ENCODE results near the gene SURF6. TPM values are rescaled to one million over a fixed set of nuclear protein-coding genes. Genes with fewer than 3 reads are reported as not detected.
"Not testable (repeated sequence)": the region's sequence is repeated elsewhere in the genome, so short reads cannot be mapped to it uniquely, and the experiment has no call there.

The SURF6 gene
- total and polyA plus RNA-seq, 5 experiments from 2014 or later = 4.9 to 34.1 (median 16.9) TPM

DNA sequence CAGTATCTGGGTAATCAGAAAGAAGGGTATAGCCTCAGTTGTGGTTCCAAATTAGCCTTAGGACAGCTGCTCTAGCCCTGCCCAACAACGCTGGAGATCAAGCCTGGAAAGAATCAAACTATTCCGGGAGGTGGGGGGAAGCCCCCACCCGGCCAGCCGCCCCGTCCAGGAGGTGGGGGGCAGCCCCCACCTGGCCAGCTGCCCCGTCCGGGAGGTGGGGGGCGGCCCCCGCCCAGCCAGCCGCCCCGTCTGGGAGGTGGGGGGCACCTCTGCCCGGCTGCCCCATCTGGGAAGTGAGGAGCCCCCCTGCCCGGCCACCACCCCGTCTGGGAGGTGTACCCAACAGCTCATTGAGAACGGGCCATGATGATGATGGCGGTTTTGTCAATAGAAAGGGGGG is 36.0 kb downstream of the SURF6 start:
- H3K36me3 Mint-ChIP-seq, H3K4me3 Mint-ChIP-seq, H3K27ac Mint-ChIP-seq, ATAC-seq, POLR2A ChIA-PET, H3K9me3 Mint-ChIP-seq, DNase-seq, H3K4me1 Mint-ChIP-seq: not testable (repeated sequence)
- peaks cover 4 to 17% (median 14%) of the 10 kb centered on the region in 5 donors for H3K27me3 Mint-ChIP-seq

DNA sequence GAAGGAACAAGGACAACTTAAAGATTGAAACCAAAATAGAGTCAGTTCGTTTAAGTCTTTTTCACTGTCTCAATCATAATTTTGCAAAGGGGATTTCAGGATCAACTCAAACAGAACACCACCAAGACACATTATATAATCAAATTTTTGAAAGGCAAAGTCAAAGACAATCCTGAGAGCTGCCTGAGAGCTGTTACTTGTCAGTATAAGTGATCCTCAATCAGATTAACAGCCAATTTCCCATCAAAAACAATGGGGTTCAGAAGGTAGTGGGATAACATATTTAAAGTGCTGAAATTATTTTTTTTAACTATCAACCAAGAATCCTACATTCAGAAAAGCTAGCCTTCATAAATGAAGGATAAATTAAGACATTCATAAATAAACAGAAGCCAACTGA is 41.7 kb downstream of the SURF6 start:
- DNase-seq = no peak
- no peaks in the 10 kb centered on the region for H3K4me1 Mint-ChIP-seq
- ATAC-seq = no peak
- peaks cover 4 to 43% (median 18%) of the 10 kb centered on the region in 9 donors for H3K9me3 Mint-ChIP-seq
- no peak overlapping the region for H3K4me3 Mint-ChIP-seq
- POLR2A ChIA-PET = no interaction called here
- no peak overlapping the region for H3K27ac Mint-ChIP-seq
- H3K36me3 Mint-ChIP-seq = peaks cover 0 to 33% (median 28%) of the 10 kb centered on the region in 3 donors
- peaks cover 12 to 38% (median 26%) of the 10 kb centered on the region in 5 donors for H3K27me3 Mint-ChIP-seq

DNA sequence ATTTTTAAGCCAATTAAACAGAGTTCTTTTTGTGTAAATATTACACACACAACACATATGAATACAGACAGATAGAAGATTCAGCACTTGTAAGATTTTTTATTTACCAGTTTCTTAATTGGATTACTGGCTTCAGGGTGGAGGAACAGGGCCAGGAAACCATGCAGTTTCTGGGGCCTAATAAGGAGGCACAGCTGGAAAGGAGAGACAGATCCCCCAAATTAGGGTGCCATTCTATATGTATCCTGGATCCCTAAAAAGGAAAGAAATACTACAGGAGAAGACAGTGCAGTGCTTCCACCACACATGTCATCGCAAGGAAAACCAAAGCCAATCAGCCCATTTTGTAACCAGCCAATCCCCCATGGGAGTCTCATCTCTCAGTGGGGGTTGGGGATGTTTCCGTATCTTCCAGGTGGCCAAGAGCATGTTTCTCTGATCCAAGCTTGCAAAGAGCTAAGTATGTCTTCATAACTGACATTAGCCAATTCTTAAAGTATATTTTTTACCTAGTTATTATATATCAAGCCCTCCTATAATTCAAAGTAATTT is 45.2 kb downstream of the SURF6 start:
- DNase-seq (no peak), ATAC-seq (no peak)
- H3K36me3 Mint-ChIP-seq = peaks cover 0 to 39% (median 29%) of the 10 kb centered on the region in 3 donors
- H3K4me1 Mint-ChIP-seq = no peaks in the 10 kb centered on the region
- H3K4me3 Mint-ChIP-seq = no peak overlapping the region
- H3K27me3 Mint-ChIP-seq = peaks cover 10 to 22% (median 18%) of the 10 kb centered on the region in 5 donors
- no peak overlapping the region for H3K27ac Mint-ChIP-seq
- peaks cover 4 to 53% (median 18%) of the 10 kb centered on the region in 9 donors for H3K9me3 Mint-ChIP-seq
- POLR2A ChIA-PET = no interaction called here

DNA sequence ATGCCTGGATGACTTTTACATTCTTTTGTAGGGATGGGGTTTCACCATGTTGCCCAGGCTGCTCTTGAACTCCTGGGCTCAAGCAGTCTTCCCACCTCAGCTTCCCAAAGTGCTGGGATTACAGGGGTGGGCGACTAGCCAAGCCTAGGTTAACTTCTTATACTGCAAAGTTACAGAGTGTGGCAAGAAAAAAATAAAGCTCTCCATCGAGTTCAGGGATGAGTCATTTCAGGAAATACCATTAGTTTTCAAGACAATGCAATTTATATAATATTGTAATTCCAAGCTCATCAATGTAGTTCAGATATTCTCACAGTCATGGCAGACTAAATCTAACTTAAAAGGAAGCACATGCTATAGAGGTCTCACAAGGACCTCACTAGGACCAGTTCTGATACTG is 49.5 kb downstream of the SURF6 start:
- ATAC-seq = no peak

DNA sequence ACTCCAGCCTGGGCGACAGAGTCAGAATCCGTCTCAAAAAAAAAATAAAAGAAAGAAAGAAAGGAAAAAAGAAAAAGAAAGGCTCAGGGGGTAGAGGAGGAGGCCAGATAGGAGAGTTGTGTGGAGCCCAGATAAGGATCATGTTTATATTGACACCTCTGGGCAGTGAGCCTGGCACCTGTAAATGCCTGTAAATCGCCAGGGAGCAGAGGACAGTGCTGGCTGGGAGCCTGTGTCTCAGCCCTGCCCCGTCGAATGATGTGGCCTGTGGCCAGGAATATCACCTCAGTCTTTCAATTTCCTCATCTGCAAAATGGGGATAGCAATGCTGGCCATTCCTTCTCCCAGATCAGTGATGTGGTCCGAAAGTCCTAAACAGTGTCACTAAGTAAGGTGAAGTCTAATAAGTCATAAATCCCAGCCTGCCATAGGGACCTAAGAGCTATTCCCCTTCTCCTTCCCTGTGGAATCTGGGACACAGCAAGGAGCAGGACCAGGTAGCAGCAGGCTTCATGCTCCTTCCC is 50.7 kb downstream of the SURF6 start:
- DNase-seq = no peak
- POLR2A ChIA-PET = no interaction called here
- peaks cover 0 to 7% (median 3%) of the 10 kb centered on the region in 5 donors for H3K27me3 Mint-ChIP-seq
- no peak for ATAC-seq
- no peaks in the 10 kb centered on the region for H3K4me1 Mint-ChIP-seq
- no peak overlapping the region for H3K27ac Mint-ChIP-seq
- peaks cover 0 to 11% (median 8%) of the 10 kb centered on the region in 3 donors for H3K36me3 Mint-ChIP-seq
- H3K9me3 Mint-ChIP-seq = peaks cover 0 to 19% (median 5%) of the 10 kb centered on the region in 9 donors
- no peak overlapping the region for H3K4me3 Mint-ChIP-seq

More for the DNA sequence above, 49.5 kb downstream of the SURF6 start:
- Mint-ChIP-seq H3K4me1 (no peaks in the 10 kb centered on the region), H3K4me3 (no peak overlapping the region), H3K36me3 (peaks cover 0 to 20% (median 15%) of the 10 kb centered on the region in 3 donors), H3K9me3 (peaks cover 0 to 31% (median 14%) of the 10 kb centered on the region in 9 donors), H3K27me3 (no peaks in the 10 kb centered on the region), H3K27ac (peak overlapping the region in 1 of 10 donors; percentile 24)
- POLR2A ChIA-PET = no interaction called here
- DNase-seq = no peak

DNA sequence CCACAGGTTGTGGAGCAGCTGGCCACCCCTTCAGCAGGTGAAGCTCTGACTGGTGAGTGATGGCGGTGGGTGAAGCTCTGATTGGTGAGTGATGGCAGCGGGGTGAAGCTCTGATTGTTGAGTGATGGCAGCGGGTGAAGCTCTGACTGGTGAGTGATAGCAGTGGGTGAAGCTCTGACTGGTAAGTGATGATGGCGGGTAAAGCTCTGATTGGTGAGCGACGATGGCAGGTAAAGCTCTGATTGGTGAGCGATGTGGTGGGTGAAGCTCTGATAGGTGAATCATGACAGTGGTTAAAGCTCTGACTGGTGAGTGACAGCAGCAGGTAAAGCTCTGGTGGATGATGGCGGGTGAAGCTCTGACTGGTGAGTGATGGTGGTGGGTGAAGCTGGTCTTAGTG is 51.6 kb downstream of the SURF6 start:
- DNase-seq (no peak), ATAC-seq (no peak)
- POLR2A ChIA-PET = no interaction called here
- Mint-ChIP-seq H3K4me3 (no peak overlapping the region), H3K27ac (no peak overlapping the region), H3K4me1 (no peaks in the 10 kb centered on the region), H3K36me3 (peaks cover 0 to 5% (median 2%) of the 10 kb centered on the region in 3 donors), H3K27me3 (peaks cover under 1 to 16% (median 9%) of the 10 kb centered on the region in 5 donors), H3K9me3 (peaks cover 0 to 10% (median 0%) of the 10 kb centered on the region in 9 donors)

DNA sequence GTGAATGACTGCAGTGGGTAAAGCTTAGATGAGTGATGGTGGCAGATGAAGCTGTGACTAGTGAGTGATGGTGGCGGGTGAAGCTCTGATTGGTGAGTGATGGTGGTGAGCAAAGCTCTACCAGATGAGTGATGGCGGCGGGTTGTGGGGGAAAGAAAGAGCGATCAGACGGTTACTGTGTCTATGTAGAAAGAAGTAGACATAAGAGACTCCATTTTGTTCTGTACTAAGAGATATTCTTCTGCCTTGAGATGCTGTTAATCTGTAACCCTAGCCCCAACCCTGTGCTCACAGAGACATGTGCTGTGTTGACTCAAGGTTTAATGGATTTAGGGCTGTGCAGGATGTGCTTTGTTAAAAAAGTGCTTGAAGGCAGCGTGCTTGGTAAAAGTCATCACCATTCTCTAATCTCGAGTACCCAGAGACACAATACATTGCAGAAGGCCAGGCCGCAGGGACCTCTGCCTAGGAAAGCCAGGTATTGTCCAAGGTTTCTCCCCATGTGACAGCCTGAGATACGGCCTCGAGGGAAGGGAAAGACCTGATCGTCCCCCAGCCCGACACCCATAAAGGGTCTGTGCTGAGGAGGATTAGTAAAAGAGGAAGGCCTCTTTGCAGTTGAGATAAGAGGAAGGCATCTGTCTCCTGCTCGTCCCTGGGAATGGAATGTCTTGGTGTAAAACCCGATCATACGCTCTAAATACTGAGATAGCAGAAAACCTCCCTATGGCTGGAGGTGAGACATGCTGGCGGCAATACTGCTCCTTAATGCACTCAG is 52.5 kb downstream of the SURF6 start:
- POLR2A ChIA-PET, H3K4me1 Mint-ChIP-seq, H3K4me3 Mint-ChIP-seq, DNase-seq, H3K27ac Mint-ChIP-seq, ATAC-seq, H3K36me3 Mint-ChIP-seq: not testable (repeated sequence)
- Mint-ChIP-seq H3K27me3 (peaks cover 3 to 23% (median 10%) of the 10 kb centered on the region in 5 donors), H3K9me3 (peaks cover 0 to 10% (median 0%) of the 10 kb centered on the region in 9 donors)

DNA sequence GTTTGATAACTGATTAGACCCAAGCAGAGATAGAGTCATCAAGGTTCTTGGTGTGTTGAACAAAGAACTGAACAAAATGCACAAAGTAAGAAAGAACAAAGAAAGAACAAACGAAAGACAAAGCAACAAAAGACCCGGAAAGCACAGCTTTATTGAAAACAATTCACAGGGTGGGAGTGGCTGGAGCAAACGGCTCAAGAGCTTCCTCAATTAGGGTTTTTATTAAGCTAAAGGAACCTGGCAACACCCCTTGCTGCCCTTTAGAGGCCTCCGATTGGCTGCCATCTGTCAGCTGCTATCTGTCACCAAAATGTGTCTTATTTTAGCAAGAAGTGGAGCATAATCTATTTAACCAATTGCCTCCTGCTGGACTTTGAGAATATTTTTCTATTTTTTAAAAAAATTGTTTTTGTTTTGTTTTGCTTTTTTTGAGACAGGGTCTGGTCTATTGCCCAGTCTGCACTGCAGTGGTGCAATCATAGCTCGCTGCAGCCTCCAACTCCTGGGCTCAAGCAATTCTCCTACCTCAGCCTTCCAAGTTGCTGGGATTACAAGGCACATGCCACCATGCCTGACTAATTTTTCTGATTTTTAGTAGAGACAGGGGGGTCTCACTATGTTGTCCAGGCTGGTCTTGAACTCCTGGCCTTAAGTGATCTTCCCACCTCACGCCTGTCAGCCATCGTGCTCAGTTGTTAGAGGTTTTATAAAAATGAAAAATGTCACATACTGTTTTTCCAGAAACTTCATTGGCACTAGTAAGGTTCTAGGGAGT is 53.3 kb downstream of the SURF6 start:
- H3K27me3 Mint-ChIP-seq = peaks cover 5 to 30% (median 15%) of the 10 kb centered on the region in 5 donors
- H3K4me3 Mint-ChIP-seq = no peak overlapping the region
- no peak overlapping the region for H3K27ac Mint-ChIP-seq
- POLR2A ChIA-PET = no interaction called here
- DNase-seq (no peak), ATAC-seq (no peak)
- no peaks in the 10 kb centered on the region for H3K4me1 Mint-ChIP-seq
- H3K36me3 Mint-ChIP-seq = no peaks in the 10 kb centered on the region
- H3K9me3 Mint-ChIP-seq = peaks cover 0 to 4% (median 0%) of the 10 kb centered on the region in 9 donors

DNA sequence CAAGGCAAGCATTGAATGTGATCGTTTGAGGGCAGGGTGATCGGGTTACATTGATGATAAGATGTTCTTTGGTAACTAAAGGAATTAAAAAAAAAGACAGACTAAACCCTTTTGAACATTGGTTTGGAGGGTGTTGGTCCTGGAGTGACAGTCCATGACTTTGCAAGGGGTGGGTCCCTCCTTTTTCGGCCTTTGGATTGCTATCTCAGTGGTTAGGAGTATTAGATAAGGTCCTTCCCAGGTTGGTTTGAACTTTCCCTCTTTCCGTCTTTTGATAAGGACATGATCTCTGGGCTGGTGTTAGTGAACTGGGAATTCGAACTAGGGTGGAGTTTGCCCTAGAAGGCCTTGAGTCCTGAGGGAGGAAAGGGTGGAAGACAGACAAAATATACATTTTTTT is 55.6 kb downstream of the SURF6 start:
- DNase-seq = no peak
- H3K4me3 Mint-ChIP-seq = no peak overlapping the region

More for the DNA sequence above, 55.6 kb downstream of the SURF6 start:
- Mint-ChIP-seq H3K27ac (no peak overlapping the region), H3K9me3 (peaks cover 0 to 8% (median 0%) of the 10 kb centered on the region in 9 donors), H3K4me1 (peaks cover 0 to 5% (median 2%) of the 10 kb centered on the region in 4 donors), H3K27me3 (peaks cover 11 to 47% (median 25%) of the 10 kb centered on the region in 5 donors), H3K36me3 (no peaks in the 10 kb centered on the region)
- no peak for ATAC-seq
- POLR2A ChIA-PET = no interaction called here

Other genes starting within 250 kb of the SURF6 start
- gene RALGDS, start 214.9 kb downstream of the SURF6 start, total RNA-seq = 10 to 100 TPM; 93.7 to 99.9 TPM
- gene RALGDS, start 214.9 kb downstream of the SURF6 start, polyA plus RNA-seq = 10 to 100 TPM; 14.1 to 35.5 (median 29.4) TPM
- 1 to 10 TPM; 4.1 to 4.9 TPM for gene GBGT1, start 172.3 kb downstream of the SURF6 start, total RNA-seq
- gene GBGT1, start 172.3 kb downstream of the SURF6 start, polyA plus RNA-seq = not detected
- not detected for gene OBP2B, start 126.9 kb downstream of the SURF6 start, total RNA-seq
- gene OBP2B, start 126.9 kb downstream of the SURF6 start, polyA plus RNA-seq = not detected
- gene ABO, start 61.0 kb downstream of the SURF6 start, total RNA-seq = not detected
- gene ABO, start 61.0 kb downstream of the SURF6 start, polyA plus RNA-seq = not detected
- gene MED22, start 11.9 kb upstream of the SURF6 start, total RNA-seq = 10 to 100 TPM; 38.2 to 46.4 TPM
- gene MED22, start 11.9 kb upstream of the SURF6 start, polyA plus RNA-seq = 10 to 100 TPM; 10.3 to 20.6 (median 17.5) TPM
- gene RPL7A, start 12.0 kb upstream of the SURF6 start, total RNA-seq = 1,000 to 10,000 TPM; 2,300 to 2,355 TPM
- gene RPL7A, start 12.0 kb upstream of the SURF6 start, polyA plus RNA-seq = 1,000 to 10,000 TPM; 1,183 to 1,387 (median 1,313) TPM
- gene SURF1, start 20.3 kb upstream of the SURF6 start, total RNA-seq = 10 to 100 TPM; 58.7 to 59.5 TPM
- gene SURF1, start 20.3 kb upstream of the SURF6 start, polyA plus RNA-seq = 100 to 1,000 TPM in 2 of 3 donors, 10 to 100 TPM in 1; 90.6 to 119 (median 112) TPM
- 10 to 100 TPM; 22.8 to 24.7 TPM for gene SURF2, start 20.4 kb upstream of the SURF6 start, total RNA-seq
- 10 to 100 TPM; 39.8 to 52.0 (median 49.9) TPM for gene SURF2, start 20.4 kb upstream of the SURF6 start, polyA plus RNA-seq
- 10 to 100 TPM; 68.7 to 70.0 TPM for gene SURF4, start 39.9 kb upstream of the SURF6 start, total RNA-seq
- 100 to 1,000 TPM; 107 to 146 (median 122) TPM for gene SURF4, start 39.9 kb upstream of the SURF6 start, polyA plus RNA-seq
- gene STKLD1, start 40.2 kb upstream of the SURF6 start, total RNA-seq = 1 to 10 TPM; 1.2 to 1.3 TPM
- 1 to 10 TPM in 1 of 3 donors, under 1 TPM in 1, not detected in 1; 0.35 to 2.3 TPM for gene STKLD1, start 40.2 kb upstream of the SURF6 start, polyA plus RNA-seq
- 10 to 100 TPM; 42.4 to 45.6 TPM for gene REXO4, start 81.8 kb upstream of the SURF6 start, total RNA-seq
- 10 to 100 TPM; 15.9 to 30.5 (median 24.4) TPM for gene REXO4, start 81.8 kb upstream of the SURF6 start, polyA plus RNA-seq
- gene ADAMTS13, start 86.2 kb upstream of the SURF6 start, total RNA-seq = 1 to 10 TPM; 3.8 to 4.0 TPM
- gene ADAMTS13, start 86.2 kb upstream of the SURF6 start, polyA plus RNA-seq = under 1 TPM; 0.10 to 0.99 (median 0.41) TPM
- gene CACFD1, start 123.8 kb upstream of the SURF6 start, total RNA-seq = 1 to 10 TPM; 4.4 to 4.9 TPM
- 1 to 10 TPM; 2.5 to 3.7 (median 3.5) TPM for gene CACFD1, start 123.8 kb upstream of the SURF6 start, polyA plus RNA-seq
- gene SLC2A6, start 142.9 kb upstream of the SURF6 start, total RNA-seq = 1 to 10 TPM; 8.4 to 8.7 TPM
- 1 to 10 TPM; 4.0 to 6.0 (median 5.6) TPM for gene SLC2A6, start 142.9 kb upstream of the SURF6 start, polyA plus RNA-seq
- not detected for gene MYMK, start 188.8 kb upstream of the SURF6 start, total RNA-seq
- gene MYMK, start 188.8 kb upstream of the SURF6 start, polyA plus RNA-seq = not detected
- under 1 TPM; 0.44 to 0.66 TPM for gene ADAMTSL2, start 198.5 kb upstream of the SURF6 start, total RNA-seq
- gene ADAMTSL2, start 198.5 kb upstream of the SURF6 start, polyA plus RNA-seq = under 1 TPM in 2 of 3 donors, not detected in 1; 0.03 to 0.14 TPM

All from naive thymus-derived CD8-positive, alpha-beta T cell (primary cell).